EH (cell line): Measurements from ENCODE around the gene GNE.
"Not testable (repeated sequence)": the region's sequence is repeated elsewhere in the genome, so short reads cannot be mapped to it uniquely, and the experiment has no call there.

Experiments used
- DNase-seq: peaks from one replicate; pipeline ENCODE4 v3.0.0-alpha.2; 2015; ENCODE audit warnings: low read depth

Gene GNE, protein sequence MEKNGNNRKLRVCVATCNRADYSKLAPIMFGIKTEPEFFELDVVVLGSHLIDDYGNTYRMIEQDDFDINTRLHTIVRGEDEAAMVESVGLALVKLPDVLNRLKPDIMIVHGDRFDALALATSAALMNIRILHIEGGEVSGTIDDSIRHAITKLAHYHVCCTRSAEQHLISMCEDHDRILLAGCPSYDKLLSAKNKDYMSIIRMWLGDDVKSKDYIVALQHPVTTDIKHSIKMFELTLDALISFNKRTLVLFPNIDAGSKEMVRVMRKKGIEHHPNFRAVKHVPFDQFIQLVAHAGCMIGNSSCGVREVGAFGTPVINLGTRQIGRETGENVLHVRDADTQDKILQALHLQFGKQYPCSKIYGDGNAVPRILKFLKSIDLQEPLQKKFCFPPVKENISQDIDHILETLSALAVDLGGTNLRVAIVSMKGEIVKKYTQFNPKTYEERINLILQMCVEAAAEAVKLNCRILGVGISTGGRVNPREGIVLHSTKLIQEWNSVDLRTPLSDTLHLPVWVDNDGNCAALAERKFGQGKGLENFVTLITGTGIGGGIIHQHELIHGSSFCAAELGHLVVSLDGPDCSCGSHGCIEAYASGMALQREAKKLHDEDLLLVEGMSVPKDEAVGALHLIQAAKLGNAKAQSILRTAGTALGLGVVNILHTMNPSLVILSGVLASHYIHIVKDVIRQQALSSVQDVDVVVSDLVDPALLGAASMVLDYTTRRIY

GRCh38 chr9:36258208-36258995, at the start of gene GNE:
GNE (minus strand) TSS chr9:36258448; CDS start chr9:36249355, 9,093 bp downstream.
- peak; percentile 96 for DNase-seq

DNA sequence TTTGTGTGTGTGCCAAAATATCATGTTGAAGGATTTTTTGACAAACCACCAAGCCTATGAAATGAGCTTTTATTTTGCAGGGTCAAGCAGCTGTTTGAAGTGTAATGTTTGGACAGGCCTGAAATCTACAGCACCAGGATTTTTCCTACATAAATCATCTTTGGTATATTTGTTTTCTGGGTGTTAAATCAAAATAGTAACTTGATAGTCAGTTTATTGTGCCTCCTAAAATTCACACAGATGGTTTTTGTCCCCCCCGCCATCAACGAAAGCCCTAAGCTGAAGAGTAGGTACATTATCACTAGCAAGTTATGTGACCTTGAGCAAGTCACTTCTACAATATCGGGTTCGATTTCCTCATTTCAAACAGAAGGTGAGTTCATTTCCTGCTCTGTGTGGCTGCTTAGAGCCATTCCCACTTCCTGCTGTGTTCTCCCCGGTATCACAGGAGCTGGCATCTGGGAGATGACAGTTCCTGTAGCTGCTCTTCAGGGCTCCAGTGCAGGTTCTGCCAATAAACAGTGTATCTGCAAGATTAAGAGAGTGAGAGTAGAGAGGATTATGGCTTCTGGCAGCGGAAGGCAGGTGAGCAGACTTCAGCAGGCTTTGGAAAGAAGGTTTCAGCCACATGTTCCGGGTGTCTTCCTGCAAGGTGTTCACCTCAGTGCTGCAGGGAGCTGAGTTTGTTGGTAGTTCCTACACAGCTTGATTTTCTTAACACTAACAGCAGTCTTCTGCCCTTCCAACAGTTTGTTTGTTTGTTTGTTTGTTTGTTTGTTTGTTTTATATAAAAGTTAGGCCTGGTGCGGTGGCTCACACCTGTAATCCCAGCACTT, 48.4 kb upstream of the GNE start:
- DNase-seq = peak; percentile 21

- DNase-seq = not testable (repeated sequence)
Observed at GRCh38 chr9:36304366-36304765, 46.1 kb upstream of the GNE start.

DNA sequence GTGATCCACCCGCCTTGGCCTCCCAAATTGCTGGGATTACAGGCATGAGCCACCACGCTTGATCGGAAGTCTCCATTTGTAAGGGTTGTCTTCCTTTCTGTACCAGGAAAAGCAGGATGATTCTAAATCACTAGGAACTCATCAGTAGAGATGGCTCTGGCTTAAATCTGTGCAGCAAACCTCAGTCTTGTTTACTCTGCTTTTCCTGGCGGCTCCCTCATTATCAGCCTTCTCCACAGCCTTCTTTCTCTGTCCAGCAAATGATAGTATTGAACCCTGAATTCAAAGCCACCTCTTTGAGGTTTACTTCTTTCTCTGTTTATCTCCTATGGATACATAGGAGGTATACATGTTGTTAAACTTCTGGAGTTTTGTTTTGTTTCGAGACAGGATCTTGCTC, 43.0 kb upstream of the GNE start:
- no peak for DNase-seq

- DNase-seq = peak; percentile 75
Observed at GRCh38 chr9:36298566-36298965, 40.3 kb upstream of the GNE start.

DNA sequence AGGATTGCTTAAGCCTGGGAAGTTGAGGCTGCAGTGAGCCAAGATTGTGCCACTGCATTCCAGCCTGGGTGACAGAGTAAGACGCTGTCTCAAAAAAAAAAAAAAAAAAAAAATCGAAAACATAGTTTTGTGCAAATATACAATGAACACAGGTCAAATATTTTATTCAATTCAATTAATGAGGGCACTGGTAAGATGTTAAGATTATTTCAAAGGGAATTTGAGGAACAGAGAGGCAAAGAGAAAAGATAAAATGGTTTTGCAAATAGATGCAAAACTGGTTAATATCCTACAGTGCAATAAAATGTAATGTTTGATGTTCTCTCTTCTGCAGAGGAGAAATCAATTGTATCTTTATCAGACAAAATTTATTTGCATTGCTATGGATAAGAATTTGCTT, 39.5 kb upstream of the GNE start:
- no peak for DNase-seq

DNA sequence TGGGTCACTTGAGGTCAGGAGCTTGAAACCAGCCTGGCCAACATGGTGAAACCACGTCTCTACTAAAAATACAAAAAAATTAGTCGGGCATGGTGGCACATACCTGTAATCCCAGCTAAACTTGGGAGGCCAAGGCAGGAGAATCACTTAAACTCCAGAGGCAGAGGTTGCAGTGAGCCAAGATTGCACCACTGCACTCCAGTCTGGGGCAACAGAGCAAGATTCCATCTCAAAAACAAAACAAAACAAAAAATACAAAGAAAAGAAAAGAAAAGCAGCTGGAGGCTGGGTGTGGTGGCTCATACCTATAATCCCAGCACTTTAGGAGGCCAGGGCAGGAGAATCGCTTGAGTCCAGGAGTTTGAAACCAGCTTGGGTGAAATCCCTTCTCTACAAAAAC, 36.7 kb upstream of the GNE start:
- DNase-seq = not testable (repeated sequence)

GRCh38 chr9:36293918-36294317, 35.7 kb upstream of the GNE start:
- DNase-seq = no peak

DNA sequence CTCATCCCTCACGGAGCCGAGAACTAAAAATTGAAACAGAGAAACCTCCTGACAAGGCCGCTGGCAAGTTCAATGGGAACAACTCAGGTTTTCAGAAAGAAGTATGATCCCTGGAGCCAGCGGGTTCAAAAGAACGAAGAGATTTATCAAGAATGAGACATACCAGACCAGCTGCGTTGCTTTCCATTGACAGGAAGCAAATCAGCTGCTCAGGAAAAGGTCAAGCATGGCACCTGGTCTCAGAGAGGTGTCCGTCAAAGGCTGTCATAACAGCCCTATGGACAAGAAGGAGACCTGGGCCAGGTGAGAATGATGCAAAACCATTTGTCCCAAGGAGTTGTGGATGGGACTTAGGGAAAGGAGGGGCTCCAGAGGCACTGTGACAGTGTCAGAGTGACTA, 34.9 kb upstream of the GNE start:
- DNase-seq = no peak

- no peak for DNase-seq
Observed at GRCh38 chr9:36292641-36293040, 34.4 kb upstream of the GNE start.

- no peak for DNase-seq
Observed at GRCh38 chr9:36290996-36291395, 32.7 kb upstream of the GNE start.

- no peak for DNase-seq
Observed at GRCh38 chr9:36289836-36290435, 31.7 kb upstream of the GNE start.

DNA sequence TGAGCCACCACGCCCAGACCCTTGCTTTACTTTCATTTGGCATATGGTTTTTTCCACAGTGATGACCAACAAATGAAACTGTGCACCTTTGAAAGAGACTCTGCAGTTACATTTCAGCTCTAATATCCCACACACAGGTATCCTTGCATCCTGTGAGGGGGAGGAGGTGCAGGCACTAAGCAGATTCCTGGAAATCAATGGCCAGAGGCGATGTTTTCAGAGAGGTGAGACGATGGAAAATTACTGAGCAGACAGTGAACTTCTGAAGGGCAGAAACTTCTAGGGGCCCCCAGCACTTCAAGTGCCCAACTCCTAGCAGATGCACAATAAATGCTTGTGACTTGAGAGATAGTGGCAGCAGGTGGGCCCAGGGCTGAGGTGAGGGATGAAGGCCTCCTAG, 29.8 kb upstream of the GNE start:
- DNase-seq = no peak

GRCh38 chr9:36286388-36286787, 28.1 kb upstream of the GNE start:
- no peak for DNase-seq

- no peak for DNase-seq
Observed at GRCh38 chr9:36284226-36284625, 26.0 kb upstream of the GNE start.

GRCh38 chr9:36282275-36282674, 24.0 kb upstream of the GNE start:
- no peak for DNase-seq

DNA sequence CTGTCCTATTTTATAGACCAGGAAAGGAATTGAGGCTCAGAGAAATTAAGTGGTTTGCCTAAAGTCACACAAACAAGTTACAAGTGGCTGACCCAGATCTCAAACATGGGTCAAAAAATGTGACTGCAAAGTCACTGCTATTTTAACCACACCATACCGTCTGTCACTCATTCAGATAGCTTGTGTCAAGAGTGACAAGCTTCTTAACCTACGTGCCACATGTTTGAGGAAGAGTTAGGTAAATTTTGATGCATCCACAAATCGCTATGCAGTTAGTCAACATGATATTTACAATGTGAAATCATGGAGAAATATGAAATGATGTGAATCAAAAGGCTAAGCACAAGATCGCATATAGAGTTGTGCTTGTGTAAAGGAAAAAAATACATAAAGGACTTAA, 22.7 kb upstream of the GNE start:
- no peak for DNase-seq

GRCh38 chr9:36278243-36278642, 20.0 kb upstream of the GNE start:
- DNase-seq = no peak

DNA sequence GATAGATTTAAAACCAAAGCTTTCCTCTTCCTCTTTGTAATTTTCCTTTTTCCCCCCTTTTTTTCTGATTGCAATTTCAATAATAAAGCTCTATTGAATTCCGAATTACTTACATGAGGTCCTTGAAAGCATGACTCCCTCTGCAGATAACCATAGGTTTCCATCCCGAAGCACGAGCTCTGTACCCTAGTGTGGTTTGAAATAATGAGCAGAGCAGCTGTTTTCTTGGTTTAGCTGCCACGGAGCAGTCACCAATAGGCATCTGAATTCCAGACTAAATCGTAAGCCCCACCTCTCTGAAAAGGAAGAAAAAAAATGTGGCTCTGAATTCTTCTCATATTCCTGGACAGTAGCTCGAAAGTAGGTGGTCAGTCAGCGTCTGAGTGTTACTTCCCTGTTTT, 18.5 kb upstream of the GNE start:
- DNase-seq = peak; percentile 89

- no peak for DNase-seq
Observed at GRCh38 chr9:36276254-36276653, 18.0 kb upstream of the GNE start.

DNA sequence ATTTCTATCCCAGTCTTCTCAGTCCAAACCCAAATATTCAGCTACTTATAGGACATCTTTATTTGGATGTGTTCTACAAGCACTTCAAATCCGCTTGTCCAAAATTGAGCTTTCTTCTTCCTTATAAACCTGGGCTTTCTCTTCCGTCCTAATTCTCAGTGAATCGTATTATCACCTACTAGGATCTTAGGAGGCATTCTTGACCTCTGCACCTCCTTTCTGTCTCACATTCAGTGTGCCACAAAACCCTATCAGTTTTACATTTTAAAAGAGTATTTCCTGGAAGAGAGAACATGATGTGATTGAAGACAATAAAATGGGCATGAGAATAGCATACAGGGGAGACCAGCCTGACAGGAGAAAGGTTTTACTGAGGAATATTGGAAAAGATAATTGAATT, 16.8 kb upstream of the GNE start:
- DNase-seq = no peak
